Fibroblast of skin of scalp (primary cell): ENCODE data around the gene HPGD.
A peak's percentile ranks its signal among the peaks of the same experiment; 100 is the strongest.
"Not testable (repeated sequence)": the region's sequence is repeated elsewhere in the genome, so short reads cannot be mapped to it uniquely, and the experiment has no call there.

Experiments used
- DNase-seq: peaks from one replicate; pipeline ENCODE4 v3.0.0-alpha.2; 2013

Gene HPGD

DNA sequence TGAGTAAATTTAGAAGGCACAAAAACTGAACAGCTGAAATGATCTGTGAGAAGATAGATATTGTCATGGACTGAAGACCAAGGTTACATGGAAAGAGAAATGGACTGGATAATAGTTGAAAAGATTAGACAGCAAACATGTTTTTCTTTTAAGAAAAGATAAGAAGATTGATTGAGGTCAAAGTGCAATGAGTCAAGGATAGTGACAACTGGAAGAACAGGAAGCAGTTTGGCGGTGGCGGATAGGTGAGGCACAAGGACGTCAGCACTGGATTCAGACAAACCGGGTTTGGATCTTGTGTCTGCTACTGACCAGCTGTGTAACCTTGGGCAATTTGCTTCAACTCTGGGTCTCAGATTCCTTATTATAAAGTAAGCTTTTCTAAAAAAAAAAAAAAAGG, 2.0 kb upstream of the HPGD start:
- no peak for DNase-seq

GRCh38 chr4:174523025-174523693, 871 bp upstream of the HPGD start:
- DNase-seq = no peak

DNA sequence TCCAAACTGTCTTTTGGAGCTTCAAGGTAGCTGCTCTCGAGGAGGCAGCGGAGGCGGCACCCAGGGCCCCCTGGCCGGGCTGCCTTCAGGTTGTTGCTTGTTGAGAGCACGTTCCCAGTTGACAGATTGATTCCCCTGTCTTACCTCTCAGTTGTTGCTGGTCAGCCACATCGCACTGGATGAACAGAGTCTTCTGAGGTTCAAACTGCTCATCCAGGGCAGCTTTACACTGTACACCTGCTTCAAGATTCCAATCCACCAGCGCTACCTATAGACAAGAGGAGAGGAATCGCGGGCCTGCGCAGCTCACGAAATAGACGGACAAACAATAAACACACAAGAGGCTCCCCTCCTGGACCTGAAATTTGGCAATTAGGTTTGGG, 497 bp downstream of the HPGD start:
- DNase-seq = no peak

GRCh38 chr4:174520660-174521059, 1.6 kb downstream of the HPGD start:
- no peak for DNase-seq

DNA sequence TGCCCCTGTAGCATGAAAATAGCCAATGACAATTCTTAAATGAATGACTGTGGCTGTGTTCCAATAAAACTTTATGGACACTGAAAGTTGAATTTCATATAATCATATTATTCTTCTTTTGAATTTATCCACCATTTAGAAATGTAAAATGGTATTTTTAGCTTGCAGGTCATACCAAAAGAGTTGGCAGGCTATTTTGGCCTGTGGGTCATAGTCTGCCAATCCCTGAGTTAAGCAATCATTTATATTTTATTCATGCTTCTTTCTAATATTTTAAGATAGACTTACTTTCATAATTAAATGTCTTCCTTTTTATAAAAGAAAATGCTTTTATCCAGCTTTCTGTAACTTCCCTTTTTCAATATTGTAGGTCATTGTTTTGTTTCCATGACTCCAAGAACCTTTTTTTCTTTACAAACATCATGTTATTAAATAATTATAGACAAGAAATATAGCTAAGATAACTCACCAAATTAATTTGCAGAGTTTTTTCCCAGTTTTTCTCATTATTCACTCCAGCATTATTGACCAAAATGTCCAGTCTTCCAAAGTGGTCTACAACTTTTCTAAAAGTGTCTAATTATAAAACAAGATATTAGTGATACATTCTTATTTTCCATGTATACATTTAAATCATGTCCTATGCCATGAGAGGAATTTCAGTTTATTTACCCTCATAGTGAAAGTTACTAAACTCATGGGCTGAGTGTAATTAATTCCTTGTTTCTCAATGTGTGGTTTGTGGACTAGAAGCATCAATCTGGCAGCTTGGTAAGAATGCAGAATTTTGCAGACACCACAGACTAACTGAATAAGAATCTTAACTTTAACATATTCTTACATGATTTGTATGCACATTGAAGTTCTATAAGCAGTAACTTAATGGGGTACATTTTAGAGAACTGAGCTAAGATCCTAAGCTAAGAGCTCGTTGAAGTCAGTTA, 4.5 kb downstream of the HPGD start:
- DNase-seq = no peak

- no peak for DNase-seq
Observed at GRCh38 chr4:174516794-174517193, 5.5 kb downstream of the HPGD start.

GRCh38 chr4:174516345-174516744, 5.9 kb downstream of the HPGD start:
- no peak for DNase-seq

GRCh38 chr4:174512745-174513144, 9.5 kb downstream of the HPGD start:
- DNase-seq = no peak

- no peak for DNase-seq
Observed at GRCh38 chr4:174505892-174506291, 16.4 kb downstream of the HPGD start.

- no peak for DNase-seq
Observed at GRCh38 chr4:174505007-174505406, 17.3 kb downstream of the HPGD start.

- no peak for DNase-seq
Observed at GRCh38 chr4:174503079-174503715, 19.1 kb downstream of the HPGD start.

DNA sequence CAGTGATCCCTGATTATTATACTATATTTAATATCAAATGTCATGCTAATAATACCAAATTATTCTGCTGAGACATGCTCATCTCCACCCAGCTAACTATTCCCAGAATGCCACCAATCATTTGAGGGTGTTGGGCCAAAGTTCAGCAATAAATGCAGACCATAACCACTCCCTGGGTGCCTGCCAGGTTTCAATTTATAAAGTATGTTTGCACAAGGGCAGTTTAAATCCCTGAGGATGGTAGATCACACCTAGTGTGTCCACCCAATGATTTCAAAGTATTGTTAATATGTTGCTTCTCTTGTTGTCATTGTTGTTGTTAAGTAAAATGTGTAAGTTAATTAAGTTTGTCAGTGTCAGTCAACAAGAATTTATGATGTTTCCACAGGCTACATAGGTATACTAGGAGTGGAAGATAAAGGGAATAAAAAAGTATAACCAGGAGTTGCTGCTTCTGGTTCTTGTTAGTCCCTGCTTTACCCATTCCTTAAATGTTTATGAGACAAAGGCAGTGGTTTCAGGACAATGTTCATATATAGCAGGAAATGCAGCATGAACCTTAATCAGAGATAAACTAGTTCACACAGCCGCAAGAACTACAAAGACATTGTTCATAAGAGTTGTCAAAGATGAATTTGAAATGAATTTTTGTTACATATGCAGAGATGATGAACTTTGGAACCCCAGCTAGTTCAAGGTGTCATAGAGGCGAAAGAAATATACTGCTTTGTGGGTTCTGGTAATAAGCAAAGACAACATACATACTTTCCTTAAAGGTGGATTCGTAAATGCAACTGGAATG, 25.5 kb downstream of the HPGD start:
- DNase-seq = no peak

DNA sequence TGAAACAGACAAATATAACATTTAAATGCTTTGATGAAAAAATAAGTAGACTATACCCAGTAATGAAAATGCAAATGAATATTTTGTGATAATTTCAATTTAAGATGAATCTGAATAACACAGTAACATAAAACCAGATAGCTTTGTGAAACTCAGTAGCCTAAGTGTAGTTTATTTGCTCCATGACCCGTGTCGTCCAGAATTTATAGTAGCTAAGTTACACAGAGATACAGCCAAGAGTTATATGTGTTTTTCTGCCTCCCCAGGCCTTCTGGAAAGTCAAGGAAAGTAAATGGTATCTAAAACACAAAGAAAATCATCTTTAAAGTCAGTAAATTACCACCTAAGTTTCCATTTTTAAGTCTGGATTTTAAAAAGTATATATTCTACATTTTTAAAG, 26.7 kb downstream of the HPGD start:
- no peak for DNase-seq

DNA sequence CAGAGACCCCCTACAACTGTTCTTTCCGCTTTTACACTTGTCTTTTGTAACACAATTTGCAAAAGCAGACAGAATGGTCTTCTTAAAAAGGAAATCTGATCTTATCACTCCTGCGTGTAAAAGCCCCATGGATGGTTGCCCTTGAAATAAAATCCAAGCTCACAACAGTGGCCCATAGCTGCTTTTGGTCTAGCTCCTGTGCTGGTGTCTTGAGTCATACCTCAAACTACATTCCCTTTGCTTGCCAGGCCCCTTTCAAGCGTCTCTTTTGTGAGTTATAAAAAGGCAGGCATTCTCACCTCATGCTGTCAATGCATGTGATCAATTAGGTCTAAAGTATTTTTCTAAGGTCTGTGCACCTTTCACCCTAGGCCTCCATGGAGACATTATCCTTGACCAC, 27.6 kb downstream of the HPGD start:
- DNase-seq = no peak

DNA sequence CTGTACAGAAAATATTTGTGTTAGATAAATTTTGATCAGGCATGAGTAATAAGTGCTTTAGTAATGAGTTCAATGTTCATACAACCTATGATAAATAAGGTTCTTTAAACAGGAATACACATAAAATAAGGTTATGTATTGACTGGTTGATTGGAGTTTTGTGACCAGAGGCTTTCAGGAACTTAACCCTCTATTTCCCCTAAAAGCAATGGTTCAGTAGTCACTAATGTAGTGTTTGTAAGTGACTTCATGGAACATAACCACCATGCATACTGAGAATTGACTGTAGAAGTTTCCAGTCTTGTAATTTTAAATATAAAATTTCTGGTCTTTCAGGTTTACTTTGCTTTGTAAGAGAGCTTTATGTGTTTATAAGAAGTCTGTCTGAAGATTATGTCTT, 28.1 kb downstream of the HPGD start:
- DNase-seq = no peak

DNA sequence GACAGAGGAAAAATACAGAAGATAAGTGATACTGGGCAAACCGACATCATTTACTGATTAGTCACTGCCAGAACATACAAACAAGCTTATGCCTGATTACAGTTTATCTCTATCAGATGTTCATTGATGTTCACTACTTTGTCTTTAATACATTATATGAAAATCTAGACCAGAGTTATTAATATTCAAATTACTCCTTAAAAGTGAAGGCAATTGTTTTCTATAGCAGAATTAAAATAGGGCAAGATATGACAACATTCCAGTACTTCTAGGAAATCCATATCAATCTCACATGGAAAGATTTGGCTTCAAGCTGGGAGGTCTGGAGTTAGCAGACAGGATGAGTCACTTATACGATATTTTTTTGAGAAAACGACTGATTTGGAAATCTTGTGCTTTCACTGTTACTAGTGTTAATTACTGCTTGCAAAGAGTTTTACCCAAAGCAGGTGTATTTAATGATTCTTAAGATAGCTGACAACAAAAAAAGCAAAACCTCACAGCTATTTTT, 31.8 kb downstream of the HPGD start:
- DNase-seq = peak; percentile 47

- DNase-seq = not testable (repeated sequence)
Observed at GRCh38 chr4:174488368-174488767, 33.9 kb downstream of the HPGD start.

GRCh38 chr4:174485025-174485424, 37.3 kb downstream of the HPGD start:
- DNase-seq = no peak

DNA sequence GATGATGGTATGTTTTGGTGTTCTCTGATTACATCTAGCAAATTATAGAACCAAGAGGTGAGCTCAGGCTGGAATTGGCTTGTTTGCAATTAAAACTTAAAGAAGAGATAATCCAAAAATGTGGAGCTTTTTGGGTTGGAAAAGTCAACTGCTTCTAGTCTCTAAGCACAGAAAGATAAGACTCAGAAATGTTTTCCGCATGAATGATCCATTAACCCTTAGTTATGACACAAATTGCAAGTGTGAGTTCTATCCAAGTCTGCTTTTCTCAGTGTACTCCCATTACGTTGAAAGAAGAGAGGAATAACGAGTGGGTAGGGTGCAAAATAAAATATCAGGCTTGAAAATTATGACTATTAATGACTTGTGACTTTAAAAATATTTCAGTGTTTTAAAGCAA, 38.5 kb downstream of the HPGD start:
- no peak for DNase-seq

- DNase-seq = no peak
Observed at GRCh38 chr4:174479140-174479539, 43.1 kb downstream of the HPGD start.

DNA sequence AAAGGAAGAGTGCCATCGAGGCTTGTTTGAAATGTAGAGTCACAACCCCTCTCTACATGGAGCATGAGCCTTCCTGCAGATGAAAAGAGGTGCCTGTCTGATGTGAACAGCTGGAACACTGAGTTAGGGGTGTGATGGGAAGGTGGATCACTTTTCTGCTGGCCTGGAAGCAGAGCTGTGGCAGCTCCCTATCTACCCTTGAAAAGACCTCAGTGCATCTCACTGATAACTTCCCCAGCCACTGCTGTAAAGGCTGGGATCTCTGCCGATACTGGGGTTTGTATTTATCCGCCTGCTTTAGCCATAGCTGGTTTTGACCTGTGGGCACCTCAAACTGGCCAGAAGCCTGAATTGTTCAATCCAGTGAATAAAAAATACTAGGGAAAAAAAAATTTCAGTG, 46.8 kb downstream of the HPGD start:
- DNase-seq = no peak

GRCh38 chr4:174474457-174475075, 47.7 kb downstream of the HPGD start:
- no peak for DNase-seq
